Endometrial microvascular endothelial cells (primary cell): ENCODE results near the gene DRD4. TPM values are rescaled to one million over a fixed set of nuclear protein-coding genes. Genes with fewer than 3 reads are reported as not detected.
"Not testable (repeated sequence)": the region's sequence is repeated elsewhere in the genome, so short reads cannot be mapped to it uniquely, and the experiment has no call there.

ENCODE experiments used
- in situ Hi-C: cut with HindIII; loops from 2 replicates; pipeline ENCODE4 v1.10.0; 2017; ENCODE audit warnings: low sequenced_read_pairs, low pct_unique_long_range_greater_than_20kb; ENCODE audit errors: inconsistent ontology term
- total RNA-seq: library from RNA; depleted of rRNA; stranded (reverse); fragments of >200 nt; gene quantifications from one replicate; pipeline ENCODE4 v1.2.3, GENCODE V29; 2015; ENCODE audit errors: inconsistent ontology term

The DRD4 gene
- total RNA-seq, 1 donor from 2014 or later: not detected

GRCh38 chr11:638631-639331 is 1.7 kb downstream of the DRD4 start:
- in situ Hi-C loops: no loop called here

GRCh38 chr11:639332-639955 is 2.4 kb downstream of the DRD4 start:
- in situ Hi-C loops: no loop called here

- in situ Hi-C loops: no loop called here
These were observed 3.1 kb downstream of the DRD4 start for GRCh38 chr11:640021-640706.

GRCh38 chr11:641806-642370 is 4.8 kb downstream of the DRD4 start:
- in situ Hi-C loops: no loop called here

GRCh38 chr11:643366-643765 is 6.3 kb downstream of the DRD4 start:
- in situ Hi-C loops: no loop called here

GRCh38 chr11:643849-644738 is 7.0 kb downstream of the DRD4 start:
- in situ Hi-C loops: no loop called here

- in situ Hi-C loops: no loop called here
These were observed 8.5 kb downstream of the DRD4 start for GRCh38 chr11:645536-645935.

GRCh38 chr11:646214-646613 is 9.1 kb downstream of the DRD4 start:
- in situ Hi-C loops: no loop called here

GRCh38 chr11:647672-648158 is 10.6 kb downstream of the DRD4 start:
- in situ Hi-C loops: not testable (repeated sequence)

- in situ Hi-C loops: no loop called here
These were observed 13.4 kb downstream of the DRD4 start for GRCh38 chr11:650482-650881.

- in situ Hi-C loops: not testable (repeated sequence)
These were observed 16.1 kb downstream of the DRD4 start for GRCh38 chr11:653136-653535.

- in situ Hi-C loops: no loop called here
These were observed 16.8 kb downstream of the DRD4 start for GRCh38 chr11:653837-654236.

- in situ Hi-C loops: not testable (repeated sequence)
These were observed 17.4 kb downstream of the DRD4 start for GRCh38 chr11:654444-654843.

- in situ Hi-C loops: no loop called here
These were observed 18.1 kb downstream of the DRD4 start for GRCh38 chr11:655036-655726.

GRCh38 chr11:656426-656825 is 19.4 kb downstream of the DRD4 start:
- in situ Hi-C loops: no loop called here

- in situ Hi-C loops: no loop called here
These were observed 19.8 kb downstream of the DRD4 start for GRCh38 chr11:656866-657265.

- in situ Hi-C loops: no loop called here
These were observed 20.6 kb downstream of the DRD4 start for GRCh38 chr11:657691-658126.

- in situ Hi-C loops: no loop called here
These were observed 22.5 kb downstream of the DRD4 start for GRCh38 chr11:659532-660085.
